GM10248 (cell line): ENCODE measurements around the gene BHLHE41.

Experiments
- CTCF ChIA-PET: fragments of 300-600 bp; sonication (Branson Sonifier 250); formaldehyde crosslinking; extraction: SDS; loops from one replicate; lab custom pipeline; 2021; ENCODE audit warnings: antibody characterized with exemption; lab: Yijun Ruan, JAX
- POLR2A ChIA-PET: fragments of 350-650 bp; sonication (Branson Sonifier 250); formaldehyde crosslinking; extraction: SDS; loops from one replicate; lab custom pipeline; 2020; ENCODE audit warnings: antibody characterized with exemption; lab: Yijun Ruan, JAX
- DNase-seq: peaks from one replicate; pipeline ENCODE4 v3.0.0; 2012; ENCODE audit errors: extremely low spot score
- CTCF ChIP-seq: IDR thresholded peaks from 2 replicates; pipeline ENCODE4 v1.5.1; 2012; ENCODE audit warnings: mild to moderate bottlenecking, low read depth; ENCODE audit errors: extremely low read depth, missing control alignments, control extremely low read depth

Gene BHLHE41

GRCh38 chr12:26095186-26095585 lies 29.7 kb downstream of the BHLHE41 start:
- ChIA-PET CTCF (interaction anchor here (1.2 kb wide), 1 partner anchor 7 kb away, joined by 3 read pairs; no protein-coding TSS in a partner anchor), POLR2A (no interaction called here)
- no peak for DNase-seq
- no peak for TF ChIP-seq CTCF

DNA sequence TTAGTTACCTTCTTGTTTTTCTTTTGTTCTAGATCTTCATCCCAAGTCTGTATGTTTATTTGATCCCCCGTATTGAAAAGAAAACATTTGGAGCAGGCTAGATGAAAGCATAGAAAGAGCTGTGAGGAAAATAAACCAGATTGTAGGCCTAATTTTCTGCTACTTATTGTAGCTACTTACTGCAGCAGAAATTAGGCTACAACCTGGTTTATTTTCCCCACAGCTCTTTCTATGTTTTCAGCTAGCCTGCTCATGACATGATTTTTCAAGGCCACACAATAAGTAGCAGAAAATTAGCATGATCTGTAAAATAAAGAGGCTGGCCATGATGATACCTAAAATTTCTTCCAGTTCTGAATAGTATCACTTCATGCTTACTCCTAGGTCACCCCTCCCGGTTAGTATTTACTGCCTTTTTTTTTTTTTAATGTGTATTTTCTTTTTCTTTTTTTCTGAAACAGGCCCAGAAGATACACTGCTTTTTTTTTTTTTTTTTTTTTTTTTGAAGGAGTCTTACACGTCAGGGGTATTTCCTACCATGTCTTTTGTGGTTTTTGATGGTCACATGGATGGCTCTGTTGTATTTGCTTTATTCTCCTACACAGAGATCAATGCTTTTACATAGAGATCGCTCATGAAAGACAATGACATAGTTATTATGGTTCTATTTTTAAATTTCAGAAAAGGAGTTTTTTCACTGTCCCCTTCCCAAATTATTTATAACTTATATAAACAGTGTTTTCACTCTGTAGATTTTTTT lies 32.3 kb downstream of the BHLHE41 start:
- no peak for DNase-seq
- ChIA-PET CTCF (interaction anchor here (0.9 to 1.5 kb wide), 2 partner anchors 11 to 521 kb away, joined by 4 to 5 read pairs; no protein-coding TSS in a partner anchor), POLR2A (no interaction called here)
- no peak for TF ChIP-seq CTCF

- no peak for TF ChIP-seq CTCF
- no peak for DNase-seq
- POLR2A ChIA-PET, result no interaction called here
- CTCF ChIA-PET, result interaction anchor here (0.9 to 1.5 kb wide), 4 partner anchors 10 to 560 kb away, joined by 3 to 5 read pairs (median 4); no protein-coding TSS in a partner anchor
Measured at GRCh38 chr12:26091822-26092221, 33.0 kb downstream of the BHLHE41 start.

DNA sequence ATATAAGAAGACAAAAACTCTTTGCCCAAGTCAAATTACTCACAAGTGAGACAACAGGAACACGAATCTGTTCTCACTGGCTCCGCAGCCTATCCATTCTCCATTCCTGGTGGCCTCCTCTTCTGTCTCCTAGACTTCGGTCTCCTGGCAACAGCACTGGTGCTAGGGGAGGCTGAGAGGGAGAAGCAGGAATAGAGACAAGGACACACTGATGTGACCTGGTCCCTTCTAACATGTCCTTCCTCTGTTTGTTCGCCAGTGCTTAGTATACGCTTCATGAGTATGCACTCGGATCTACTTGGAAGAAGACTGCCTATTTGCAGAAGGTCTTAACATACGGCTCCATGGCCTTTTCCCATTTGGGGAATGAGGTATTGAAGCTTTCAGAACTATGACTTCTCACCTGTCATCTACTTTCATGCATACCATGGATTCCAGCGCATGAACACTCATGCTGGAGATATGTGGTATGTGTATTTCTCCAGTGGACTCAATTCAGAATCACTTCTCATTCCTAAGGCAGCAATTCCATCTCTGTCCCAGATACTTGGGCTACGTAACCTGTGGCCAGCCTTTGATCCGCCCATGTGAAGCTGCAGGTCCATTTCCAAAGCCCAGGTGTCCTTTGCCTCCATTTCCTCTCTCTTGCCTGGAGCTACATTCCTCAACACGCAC lies 33.9 kb downstream of the BHLHE41 start:
- DNase-seq, result no peak
- no peak for TF ChIP-seq CTCF
- POLR2A ChIA-PET, result no interaction called here
- CTCF ChIA-PET, result interaction anchor here (0.9 to 1.5 kb wide), 3 partner anchors 11 to 561 kb away, joined by 3 to 4 read pairs (median 3); no protein-coding TSS in a partner anchor

DNA sequence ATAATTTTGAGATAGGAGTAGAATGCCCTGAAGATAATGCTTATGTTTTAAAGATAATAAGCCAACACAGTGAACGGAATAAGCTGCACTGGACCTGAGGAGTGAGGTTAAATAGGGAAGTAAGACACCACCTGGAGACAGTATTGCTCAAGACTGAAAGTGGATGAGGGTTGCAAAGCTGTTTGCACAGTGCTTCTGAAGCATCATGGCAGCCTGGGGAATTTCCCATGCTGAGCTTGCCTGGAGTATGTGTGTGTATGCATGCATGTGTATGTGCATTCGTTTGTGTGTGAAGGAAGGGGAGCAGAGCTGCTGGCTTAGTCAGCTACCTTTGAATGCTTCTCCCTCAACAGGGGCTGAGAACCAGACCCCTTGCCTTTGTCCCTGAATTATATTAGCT lies 35.8 kb downstream of the BHLHE41 start:
- ChIA-PET CTCF (interaction anchor here (1.4 to 3.1 kb wide), 2 partner anchors 8 to 36 kb away, joined by 3 to 14 read pairs; no protein-coding TSS in a partner anchor), POLR2A (no interaction called here)
- no peak for TF ChIP-seq CTCF
- DNase-seq, result peak; percentile 66

- DNase-seq, result no peak
- POLR2A ChIA-PET, result no interaction called here
- no peak for TF ChIP-seq CTCF
- CTCF ChIA-PET, result interaction anchor here (1.0 to 3.1 kb wide), 2 partner anchors 11 to 34 kb away, joined by 3 to 14 read pairs; no protein-coding TSS in a partner anchor
Measured at GRCh38 chr12:26086936-26087335, 37.9 kb downstream of the BHLHE41 start.
